OCI-LY7 (cell line): ENCODE results near the gene JOSD2.

ENCODE experiments used
- CTCF ChIP-seq: fragments of 200-600 bp; sonication (generic); conservative IDR thresholded peaks from 2 replicates; pipeline ENCODE4 v1.5.1; 2014; ENCODE audit warnings: mild to moderate bottlenecking, antibody characterized with exemption, low read length, moderate library complexity, mixed read lengths
- EZH2phosphoT487 ChIP-seq: fragments of 200-600 bp; sonication (generic); IDR thresholded peaks from 2 replicates; pipeline ENCODE4 v1.6.1; 2018; ENCODE audit warnings: low read depth, borderline replicate concordance, mild to moderate bottlenecking, mixed run types, antibody characterized with exemption, low read length, moderate library complexity, mixed read lengths

- TF ChIP-seq CTCF (no peak), EZH2phosphoT487 (no peak)
Observed at GRCh38 chr19:50516964-50517703, 6.1 kb upstream of the JOSD2 start.
